Measurements from ENCODE around the gene MYO1D. TPM values are rescaled to one million over a fixed set of nuclear protein-coding genes. Genes with fewer than 3 reads are reported as not detected.
A peak's percentile ranks its signal among the peaks of the same experiment; 100 is the strongest.

Gene MYO1D
- total RNA-seq, 2 donors from 2014 or later: 21.4 to 48.3 TPM

GRCh38 chr17:32510466-32510865 lies 366.5 kb downstream of the MYO1D start:
- Histone ChIP-seq H3K36me3 (replicated peaks in 1 of 2; ENCODE audit: insufficient read depth in 1 of 2, low read depth in 2 of 2) (no peaks in the 10 kb centered on the region), H3K27ac (no peak overlapping the region), H3K4me3 (no peak overlapping the region), H3K4me1 (no peaks in the 10 kb centered on the region), H3K27me3 (no peaks in the 10 kb centered on the region), H3K9me3 (no peaks in the 10 kb centered on the region)
- WGBS, 2 donors: 90 to 91% methylated on average over 7 of the region's 7 CpGs
- ATAC-seq: no peak
- intact Hi-C loops (cut with DNase I): no loop called here
- no peak for TF ChIP-seq CTCF (IDR thresholded peaks at IDR 0.05)
- TF ChIP-seq POLR2A (IDR thresholded peaks at IDR 0.05): no peak
- DNase-seq: no peak

DNA sequence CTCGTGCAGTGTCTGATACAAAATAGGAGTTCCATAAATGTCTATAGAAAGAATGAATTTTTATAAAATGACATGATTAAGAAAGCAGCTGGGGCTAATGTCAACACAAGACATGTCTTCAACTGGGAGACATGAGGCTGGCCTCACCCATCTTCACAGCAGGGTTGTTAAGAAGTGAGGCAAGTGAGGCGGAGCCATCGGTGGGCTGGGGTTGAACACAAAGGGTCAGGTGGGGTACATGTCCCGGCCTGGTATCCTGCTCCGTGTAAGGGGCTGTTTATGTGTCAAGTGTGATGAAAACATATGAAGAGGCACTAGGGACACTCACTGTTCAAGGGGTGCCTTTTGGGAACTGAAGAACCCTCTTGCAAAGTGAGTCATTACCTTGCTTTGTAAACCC lies 368.0 kb downstream of the MYO1D start:
- Histone ChIP-seq H3K4me3 (no peak overlapping the region), H3K27me3 (no peaks in the 10 kb centered on the region), H3K36me3 (replicated peaks in 1 of 2; ENCODE audit: insufficient read depth in 1 of 2, low read depth in 2 of 2) (no peaks in the 10 kb centered on the region), H3K4me1 (no peaks in the 10 kb centered on the region), H3K27ac (no peak overlapping the region), H3K9me3 (no peaks in the 10 kb centered on the region)
- ATAC-seq (no peak), DNase-seq (no peak)
- TF ChIP-seq CTCF (IDR thresholded peaks at IDR 0.05) (no peak), POLR2A (IDR thresholded peaks at IDR 0.05) (no peak)
- WGBS, 2 donors: 92 to 93% methylated on average over 5 of the region's 5 CpGs
- intact Hi-C loops (cut with DNase I): no loop called here

- H3K27ac ChIP-seq: peak overlapping the region in 2 of 4 donors; percentile 7 to 36
- no peak overlapping the region for H3K4me3 ChIP-seq
- no peaks in the 10 kb centered on the region for H3K4me1 ChIP-seq
- H3K9me3 ChIP-seq: no peaks in the 10 kb centered on the region
- DNase-seq: no peak
- no peak for ATAC-seq
- intact Hi-C loops (cut with DNase I): no loop called here
- H3K36me3 ChIP-seq (replicated peaks in 1 of 2; ENCODE audit: insufficient read depth in 1 of 2, low read depth in 2 of 2): no peaks in the 10 kb centered on the region
- TF ChIP-seq CTCF (IDR thresholded peaks at IDR 0.05) (no peak), POLR2A (IDR thresholded peaks at IDR 0.05) (no peak)
- no peaks in the 10 kb centered on the region for H3K27me3 ChIP-seq
- WGBS, 2 donors: 86 to 96% methylated on average over 15 to 18 of the region's 18 CpGs
These were observed 372.5 kb downstream of the MYO1D start for GRCh38 chr17:32504166-32504990.

- no peak overlapping the region for H3K4me3 ChIP-seq
- no peaks in the 10 kb centered on the region for H3K27me3 ChIP-seq
- H3K4me1 ChIP-seq: no peaks in the 10 kb centered on the region
- ATAC-seq: no peak
- TF ChIP-seq CTCF (IDR thresholded peaks at IDR 0.05) (no peak), POLR2A (IDR thresholded peaks at IDR 0.05) (no peak)
- intact Hi-C loops (cut with DNase I): no loop called here
- peak in 1 of 4 donors; percentile 39 for DNase-seq
- no peaks in the 10 kb centered on the region for H3K9me3 ChIP-seq
- no peaks in the 10 kb centered on the region for H3K36me3 ChIP-seq (replicated peaks in 1 of 2; ENCODE audit: insufficient read depth in 1 of 2, low read depth in 2 of 2)
- H3K27ac ChIP-seq: peak overlapping the region in 2 of 4 donors; percentile 7 to 36
- WGBS, 2 donors: 68 to 81% methylated on average over 5 to 7 of the region's 7 CpGs
These were observed 373.4 kb downstream of the MYO1D start for GRCh38 chr17:32503251-32504165.

Data from body of pancreas (tissue), 4 donors.